ENCODE measurements around the gene EML5.

Gene EML5

GRCh38 chr14:88592031-88592430 is 200.7 kb downstream of the EML5 start:
- H3K4me3 ChIP-seq (ENCODE audit: low read depth, low read length): no peak overlapping the region
- no peak for DNase-seq (ENCODE audit: low read depth)

- no peak overlapping the region for H3K4me3 ChIP-seq (ENCODE audit: low read depth, low read length)
- DNase-seq (ENCODE audit: low read depth): no peak
Observed at GRCh38 chr14:88590173-88590572, 202.6 kb downstream of the EML5 start.

- no peak overlapping the region for H3K4me3 ChIP-seq (ENCODE audit: low read depth, low read length)
- DNase-seq (ENCODE audit: low read depth): no peak
Observed at GRCh38 chr14:88588081-88588480, 204.7 kb downstream of the EML5 start.

- no peak overlapping the region for H3K4me3 ChIP-seq (ENCODE audit: low read depth, low read length)
- no peak for DNase-seq (ENCODE audit: low read depth)
Observed at GRCh38 chr14:88584451-88584850, 208.3 kb downstream of the EML5 start.

GRCh38 chr14:88576222-88576621 is 216.5 kb downstream of the EML5 start:
- no peak for DNase-seq (ENCODE audit: low read depth)
- no peak overlapping the region for H3K4me3 ChIP-seq (ENCODE audit: low read depth, low read length)

- H3K4me3 ChIP-seq (ENCODE audit: low read depth, low read length): no peak overlapping the region
- DNase-seq (ENCODE audit: low read depth): no peak
Observed at GRCh38 chr14:88572117-88572516, 220.6 kb downstream of the EML5 start.

DNA sequence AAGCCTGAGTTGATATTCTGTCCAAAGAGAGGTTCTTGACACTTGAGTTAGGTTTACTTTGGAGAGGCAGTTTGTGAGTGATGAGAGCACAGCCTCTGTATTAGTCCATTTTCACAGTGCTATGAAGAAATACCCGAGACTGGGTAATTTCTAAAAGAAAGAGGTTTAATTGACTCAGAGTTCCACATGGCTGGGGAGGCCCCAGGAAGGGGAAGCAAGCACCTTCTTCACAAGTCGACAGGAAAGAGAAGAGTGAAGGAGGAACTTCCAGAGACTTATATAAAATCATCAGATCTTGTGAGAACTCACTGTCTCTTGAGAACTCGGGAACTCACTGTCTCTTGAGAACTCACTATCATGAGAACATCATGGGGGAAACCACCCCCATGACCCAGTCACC is 224.6 kb downstream of the EML5 start:
- no peak overlapping the region for H3K4me3 ChIP-seq (ENCODE audit: low read depth, low read length)
- no peak for DNase-seq (ENCODE audit: low read depth)

DNA sequence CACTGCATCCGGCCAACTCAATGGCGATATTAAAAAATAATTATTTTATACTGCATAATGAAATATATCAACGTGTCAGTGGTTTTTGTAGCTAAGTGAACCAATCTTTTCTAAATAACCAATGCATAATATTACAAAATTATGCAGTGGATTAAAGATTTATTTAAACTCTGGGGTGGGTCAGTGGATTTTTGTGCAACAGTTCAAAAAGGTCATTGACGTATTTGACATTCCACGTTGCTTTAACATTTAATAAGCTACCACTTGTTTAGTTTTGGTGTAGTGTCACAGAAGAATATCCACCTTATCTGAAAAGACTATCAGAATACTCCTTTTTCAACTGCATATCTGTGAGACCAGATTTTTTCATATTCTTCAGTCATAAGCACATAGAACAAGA is 227.3 kb downstream of the EML5 start:
- no peak for DNase-seq (ENCODE audit: low read depth)
- no peak overlapping the region for H3K4me3 ChIP-seq (ENCODE audit: low read depth, low read length)

- DNase-seq (ENCODE audit: low read depth): no peak
- H3K4me3 ChIP-seq (ENCODE audit: low read depth, low read length): peak overlapping the region; percentile 87
Observed at GRCh38 chr14:88563845-88564244, 228.9 kb downstream of the EML5 start.

- DNase-seq (ENCODE audit: low read depth): peak; percentile 53
- peak within 1 kb of the TSS; percentile 87 for H3K4me3 ChIP-seq (ENCODE audit: low read depth, low read length)
Observed at GRCh38 chr14:88562831-88563686, 229.7 kb downstream of the EML5 start, which contains the start of gene ZC3H14. TSS of gene ZC3H14 (plus strand) at chr14:88563037. CDS start at chr14:88563134, 97 bp downstream.

DNA sequence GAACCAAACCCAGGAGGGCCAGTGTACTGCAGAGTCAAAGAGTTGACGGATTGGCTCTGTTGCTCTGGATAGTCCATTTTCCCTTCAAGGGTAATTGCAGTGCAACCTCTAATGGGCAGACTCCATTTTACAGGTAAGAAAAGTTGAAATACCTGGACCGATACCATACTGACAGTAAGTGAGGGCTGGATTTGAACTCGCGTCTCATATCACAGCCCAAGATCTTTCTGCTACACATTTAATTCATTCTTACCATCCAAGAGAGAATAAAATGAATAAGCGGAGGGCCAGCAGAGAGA is 230.3 kb downstream of the EML5 start:
- no peak for DNase-seq (ENCODE audit: low read depth)
- H3K4me3 ChIP-seq (ENCODE audit: low read depth, low read length): peak overlapping the region; percentile 87

Measured in skeletal muscle cell (primary cell).